ENCODE results near the gene PAK5. TPM values are rescaled to one million over a fixed set of nuclear protein-coding genes. Genes with fewer than 3 reads are reported as not detected.

PAK5 gene
- total and polyA plus RNA-seq, 2 donors (not counting 1 experiment from before 2014, with no cell fraction given) = not detected

- Histone ChIP-seq H3K9me3 (ENCODE audit: control insufficient read depth, insufficient read depth, low read depth, low read length) (no peaks in the 10 kb centered on the region), H3K9ac (ENCODE audit: insufficient read depth, low read length) (no peak overlapping the region), H2AFZ (ENCODE audit: low read length) (no peak overlapping the region), H3K4me3 (replicated peaks in 1 of 4; ENCODE audit: control extremely low read depth in 1 of 4, insufficient read depth in 1 of 4, low read depth in 3 of 4, low read length in 4 of 4) (no peak overlapping the region), H3K79me2 (ENCODE audit: control insufficient read depth, insufficient read depth, low read length) (no peaks in the 10 kb centered on the region), H3K27ac (ENCODE audit: insufficient read depth, low read length) (no peak overlapping the region), H3K27me3 (ENCODE audit: control insufficient read depth, insufficient read depth, low read length) (peaks cover 6% of the 10 kb centered on the region), H4K20me1 (ENCODE audit: control insufficient read depth, extremely low read depth, insufficient read depth, low read length) (no peaks in the 10 kb centered on the region), H3K36me3 (ENCODE audit: control insufficient read depth, insufficient read depth, low read length) (no peaks in the 10 kb centered on the region), H3K4me2 (ENCODE audit: extremely low read depth, insufficient read depth, low read length) (no peak overlapping the region), H3K4me1 (ENCODE audit: control insufficient read depth, extremely low read depth, insufficient read depth, low read length) (no peaks in the 10 kb centered on the region)
- no peak for DNase-seq (ENCODE audit: low read depth in 2 of 2)
- no peak for TF ChIP-seq EZH2 (IDR thresholded peaks at IDR 0.05; ENCODE audit: low read length, missing control alignments)
These were observed 271.9 kb downstream of the PAK5 start for GRCh38 chr20:9566977-9567376.

GRCh38 chr20:9565910-9566550, 272.8 kb downstream of the PAK5 start:
- Histone ChIP-seq H3K36me3 (ENCODE audit: control insufficient read depth, insufficient read depth, low read length) (no peaks in the 10 kb centered on the region), H3K27me3 (ENCODE audit: control insufficient read depth, insufficient read depth, low read length) (peaks cover 6% of the 10 kb centered on the region), H3K4me2 (ENCODE audit: extremely low read depth, insufficient read depth, low read length) (no peak overlapping the region), H3K79me2 (ENCODE audit: control insufficient read depth, insufficient read depth, low read length) (no peaks in the 10 kb centered on the region), H3K4me1 (ENCODE audit: control insufficient read depth, extremely low read depth, insufficient read depth, low read length) (no peaks in the 10 kb centered on the region), H2AFZ (ENCODE audit: low read length) (no peak overlapping the region), H3K27ac (ENCODE audit: insufficient read depth, low read length) (no peak overlapping the region), H4K20me1 (ENCODE audit: control insufficient read depth, extremely low read depth, insufficient read depth, low read length) (no peaks in the 10 kb centered on the region), H3K9ac (ENCODE audit: insufficient read depth, low read length) (no peak overlapping the region), H3K4me3 (replicated peaks in 1 of 4; ENCODE audit: control extremely low read depth in 1 of 4, insufficient read depth in 1 of 4, low read depth in 3 of 4, low read length in 4 of 4) (no peak overlapping the region), H3K9me3 (ENCODE audit: control insufficient read depth, insufficient read depth, low read depth, low read length) (no peaks in the 10 kb centered on the region)
- no peak for DNase-seq (ENCODE audit: low read depth in 2 of 2)
- TF ChIP-seq EZH2 (IDR thresholded peaks at IDR 0.05; ENCODE audit: low read length, missing control alignments) = no peak

DNA sequence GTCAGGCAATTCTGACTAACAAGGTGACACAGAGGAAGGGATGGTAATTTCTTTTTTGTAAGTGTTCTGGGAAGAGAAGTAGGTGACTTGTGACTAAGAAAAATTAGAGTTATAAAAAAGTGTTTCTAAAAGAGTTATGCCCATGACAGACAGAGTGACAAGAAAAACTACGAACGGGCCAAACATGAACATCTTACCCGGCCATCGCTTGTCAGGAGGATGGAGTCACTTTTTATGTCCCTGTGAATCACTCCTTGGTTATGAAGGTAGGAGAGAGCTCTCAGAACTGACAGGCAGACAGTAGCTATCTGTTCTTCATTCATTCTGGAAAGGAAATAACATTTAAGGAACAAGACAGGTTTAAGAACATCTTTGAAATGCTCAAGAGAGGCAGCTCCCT, 281.5 kb downstream of the PAK5 start:
- Histone ChIP-seq H3K9me3 (ENCODE audit: control insufficient read depth, insufficient read depth, low read depth, low read length) (no peaks in the 10 kb centered on the region), H3K4me1 (ENCODE audit: control insufficient read depth, extremely low read depth, insufficient read depth, low read length) (no peaks in the 10 kb centered on the region), H3K9ac (ENCODE audit: insufficient read depth, low read length) (no peak overlapping the region), H3K4me3 (replicated peaks in 1 of 4; ENCODE audit: control extremely low read depth in 1 of 4, insufficient read depth in 1 of 4, low read depth in 3 of 4, low read length in 4 of 4) (no peak overlapping the region), H3K27me3 (ENCODE audit: control insufficient read depth, insufficient read depth, low read length) (peaks cover 4% of the 10 kb centered on the region), H2AFZ (ENCODE audit: low read length) (no peak overlapping the region), H3K36me3 (ENCODE audit: control insufficient read depth, insufficient read depth, low read length) (no peaks in the 10 kb centered on the region), H4K20me1 (ENCODE audit: control insufficient read depth, extremely low read depth, insufficient read depth, low read length) (no peaks in the 10 kb centered on the region), H3K27ac (ENCODE audit: insufficient read depth, low read length) (no peak overlapping the region), H3K79me2 (ENCODE audit: control insufficient read depth, insufficient read depth, low read length) (no peaks in the 10 kb centered on the region), H3K4me2 (ENCODE audit: extremely low read depth, insufficient read depth, low read length) (no peak overlapping the region)
- no peak for DNase-seq (ENCODE audit: low read depth in 2 of 2)
- TF ChIP-seq EZH2 (IDR thresholded peaks at IDR 0.05; ENCODE audit: low read length, missing control alignments) (no peak), CTCF (conservative IDR thresholded peaks at IDR 0.05 in 1 of 2, IDR thresholded peaks at IDR 0.05 in 1 of 2; ENCODE audit: low read depth in 1 of 2, low read length in 2 of 2) (no peak)

- Histone ChIP-seq H3K9me3 (ENCODE audit: control insufficient read depth, insufficient read depth, low read depth, low read length) (no peaks in the 10 kb centered on the region), H3K4me3 (replicated peaks in 1 of 4; ENCODE audit: control extremely low read depth in 1 of 4, insufficient read depth in 1 of 4, low read depth in 3 of 4, low read length in 4 of 4) (no peak overlapping the region), H3K27me3 (ENCODE audit: control insufficient read depth, insufficient read depth, low read length) (peaks cover 4% of the 10 kb centered on the region), H4K20me1 (ENCODE audit: control insufficient read depth, extremely low read depth, insufficient read depth, low read length) (no peaks in the 10 kb centered on the region), H3K4me1 (ENCODE audit: control insufficient read depth, extremely low read depth, insufficient read depth, low read length) (no peaks in the 10 kb centered on the region), H3K36me3 (ENCODE audit: control insufficient read depth, insufficient read depth, low read length) (no peaks in the 10 kb centered on the region), H2AFZ (ENCODE audit: low read length) (no peak overlapping the region), H3K4me2 (ENCODE audit: extremely low read depth, insufficient read depth, low read length) (no peak overlapping the region), H3K9ac (ENCODE audit: insufficient read depth, low read length) (no peak overlapping the region), H3K27ac (ENCODE audit: insufficient read depth, low read length) (no peak overlapping the region), H3K79me2 (ENCODE audit: control insufficient read depth, insufficient read depth, low read length) (no peaks in the 10 kb centered on the region)
- DNase-seq (ENCODE audit: low read depth in 2 of 2) = no peak
- TF ChIP-seq EZH2 (IDR thresholded peaks at IDR 0.05; ENCODE audit: low read length, missing control alignments) (no peak), CTCF (conservative IDR thresholded peaks at IDR 0.05 in 1 of 2, IDR thresholded peaks at IDR 0.05 in 1 of 2; ENCODE audit: low read depth in 1 of 2, low read length in 2 of 2) (no peak)
These were observed 283.1 kb downstream of the PAK5 start for GRCh38 chr20:9555781-9556180.
